Kasumi-1 (cell line): ENCODE results near the gene REEP6.

ENCODE experiments used
- DNase-seq, 2 experiments: peaks; one replicate each; lab custom pipeline; 2025; lab: John Stamatoyannopoulos, UW

REEP6 gene

GRCh38 chr19:1491114-1491848, at the start of gene REEP6:
Gene REEP6 (plus strand): TSS chr19:1491181. CDS start chr19:1491270, 89 bp downstream.
- DNase-seq = no peak

- DNase-seq = no peak
These were observed 49.1 kb upstream of the REEP6 start for GRCh38 chr19:1441677-1442438.

GRCh38 chr19:1445185-1445931, 45.6 kb upstream of the REEP6 start:
- DNase-seq = peak; percentile 59 to 65

GRCh38 chr19:1445932-1446712, 44.9 kb upstream of the REEP6 start:
- no peak for DNase-seq

- no peak for DNase-seq
These were observed 44.1 kb upstream of the REEP6 start for GRCh38 chr19:1446713-1447481.

- no peak for DNase-seq
These were observed 43.5 kb upstream of the REEP6 start for GRCh38 chr19:1447504-1447903.

- DNase-seq = no peak
These were observed 43.0 kb upstream of the REEP6 start for GRCh38 chr19:1447944-1448343.

- DNase-seq = peak in 1 of 2 experiments; percentile 25
These were observed 41.2 kb upstream of the REEP6 start, which contains the start of gene APC2 for GRCh38 chr19:1449467-1450442. Gene APC2 (plus strand): TSS chr19:1450121. CDS start chr19:1453002, 2,881 bp downstream.

- DNase-seq = no peak
These were observed 39.9 kb upstream of the REEP6 start for GRCh38 chr19:1450735-1451731.

- DNase-seq = no peak
These were observed 38.8 kb upstream of the REEP6 start for GRCh38 chr19:1451916-1452801.

GRCh38 chr19:1452802-1453524, 38.0 kb upstream of the REEP6 start:
- no peak for DNase-seq

- no peak for DNase-seq
These were observed 37.2 kb upstream of the REEP6 start for GRCh38 chr19:1453525-1454364.

GRCh38 chr19:1455002-1455335, 36.0 kb upstream of the REEP6 start:
- DNase-seq = peak; percentile 19 to 41

GRCh38 chr19:1455336-1456120, 35.5 kb upstream of the REEP6 start:
- peak; percentile 65 to 71 for DNase-seq
